Measurements from ENCODE around the gene SNAP29. TPM values are rescaled to one million over a fixed set of nuclear protein-coding genes. Genes with fewer than 3 reads are reported as not detected.

SNAP29 gene
- total and polyA plus RNA-seq, 2 experiments from 2014 or later: 8.2 to 22.9 TPM

- Histone ChIP-seq H3K4me2 (no peak overlapping the region), H4K20me1 (replicated peaks; ENCODE audit: insufficient read depth) (peaks cover 5% of the 10 kb centered on the region; the same call in 1 of the 2 replicates), H2AFZ (no peak overlapping the region), H3K79me2 (replicated peaks; ENCODE audit: insufficient read depth) (no peaks in the 10 kb centered on the region), H3K9me2 (ENCODE audit: insufficient read depth) (no peaks in the 10 kb centered on the region), H3K4me1 (ENCODE audit: insufficient read depth) (no peaks in the 10 kb centered on the region), H3K4me3 (no peak overlapping the region), H3K27ac (ENCODE audit: low read depth) (peak overlapping the region; percentile 61; the same call in 1 of the 2 replicates), H3F3A (replicated peaks; ENCODE audit: low read depth) (no peaks in the 10 kb centered on the region), H3K36me3 (ENCODE audit: insufficient read depth) (no peaks in the 10 kb centered on the region; the same call in 1 of the 2 replicates), H3K27me3 (ENCODE audit: insufficient read depth) (no peaks in the 10 kb centered on the region)
- TF ChIP-seq CREB1 (CRISPR knock-in tag; IDR thresholded peaks at IDR 0.05; ENCODE audit: low read depth) (no peak), REST (IDR thresholded peaks at IDR 0.05; ENCODE audit: unreplicated experiment) (no peak), ZNF462 (CRISPR knock-in tag; IDR thresholded peaks at IDR 0.05) (no peak), NANOG (IDR thresholded peaks at IDR 0.05; ENCODE audit: borderline replicate concordance) (no peak), EZH2phosphoT487 (IDR thresholded peaks at IDR 0.05; ENCODE audit: unreplicated experiment) (no peak), STAT1 (IDR thresholded peaks at IDR 0.05; ENCODE audit: unreplicated experiment) (no peak), ZNF331 (CRISPR knock-in tag; IDR thresholded peaks at IDR 0.05; ENCODE audit: low read depth) (no peak), JUNB (IDR thresholded peaks at IDR 0.05; ENCODE audit: unreplicated experiment) (no peak), ETS1 (IDR thresholded peaks at IDR 0.05) (no peak), EZH2 (IDR thresholded peaks at IDR 0.05; ENCODE audit: low read depth, unreplicated experiment) (no peak), CTCF (conservative IDR thresholded peaks at IDR 0.05; ENCODE audit: low read depth in 2 of 2) (no peak), POLR2AphosphoS5 (IDR thresholded peaks at IDR 0.05; ENCODE audit: low read depth) (no peak), ZNF114 (CRISPR knock-in tag; IDR thresholded peaks at IDR 0.05) (no peak)
- DNase-seq (ENCODE audit: low spot score): no peak
- H3K4me1 Mint-ChIP-seq: no peaks in the 10 kb centered on the region
- H3K27me3 Mint-ChIP-seq (ENCODE audit: insufficient read depth, low read depth, poor library complexity): no peaks in the 10 kb centered on the region
- H3K27ac Mint-ChIP-seq: no peak overlapping the region; the same call in 1 of the 2 replicates
- no peak overlapping the region for H3K4me3 Mint-ChIP-seq
- ATAC-seq: no peak
- H3K9me3 Mint-ChIP-seq: no peaks in the 10 kb centered on the region; the same call in 2 of the 3 replicates
- no peaks in the 10 kb centered on the region for H3K36me3 Mint-ChIP-seq (ENCODE audit: low read depth)
Observed at GRCh38 chr22:20825624-20826023, 33.2 kb upstream of the SNAP29 start.

Measured in GM23338 (cell line).